B cell (primary cell): ENCODE measurements around the gene RPA1. TPM values are rescaled to one million over a fixed set of nuclear protein-coding genes. Genes with fewer than 3 reads are reported as not detected.

ENCODE experiments used
- ATAC-seq: fragments of 200-7000 bp; cut with Tn5 transposase; one replicate; pipeline ENCODE4 v1.10.0; 2021; ENCODE audit warnings: low read depth, mild to moderate bottlenecking, moderate number of reproducible peaks, moderate library complexity
- CTCF ChIA-PET: fragments of 350-600 bp; sonication (Branson Sonifier 250); formaldehyde crosslinking; loops from one replicate; lab custom pipeline; 2021; ENCODE audit warnings: antibody characterized with exemption, inconsistent platforms; lab: Charles Lee
- POLR2A ChIA-PET: fragments of 350-600 bp; sonication (Branson Sonifier 250); formaldehyde crosslinking; loops from one replicate; lab custom pipeline; 2021; ENCODE audit warnings: antibody characterized with exemption; lab: Charles Lee
- DNase-seq: peaks from one replicate; pipeline ENCODE4 v3.0.0; 2013
- H2AFZ ChIP-seq: 2 replicates; pipeline ENCODE4 v1.6.1; 2012; ENCODE audit warnings: mild to moderate bottlenecking, low read depth, low read length; ENCODE audit not compliant: insufficient read depth, poor library complexity, severe bottlenecking
- H3K27ac ChIP-seq, 2 donors: 1 replicate in 1 of 2; 2 replicates in 1 of 2; pipeline ENCODE4 v1.5.1; 2012 to 2013; ENCODE audit warnings: low read length in 2 of 2, mild to moderate bottlenecking in 2 of 2, moderate library complexity in 1 of 2
- H3K27me3 ChIP-seq, 4 experiments: fragments of 200-600 bp in 1 of 4; sonication (generic) in 1 of 4; replicated peaks in 1 of 4; 1 replicate in 2 of 4; 2 replicates in 2 of 4; pipeline versions ENCODE4 v1.6.1 to v1.7.0; 2013 to 2016; ENCODE audit warnings: low read length in 3 of 4, mild to moderate bottlenecking in 2 of 4, mixed read lengths in 1 of 4, moderate library complexity in 1 of 4; ENCODE audit not compliant: insufficient read depth in 4 of 4, control insufficient read depth in 3 of 4; ENCODE audit errors: control extremely low read depth in 1 of 4
- H3K36me3 ChIP-seq, 2 experiments: replicated peaks in 1 of 2; 1 replicate in 1 of 2; 2 replicates in 1 of 2; pipeline versions ENCODE4 v1.6.1 to v1.7.1; 2013; ENCODE audit warnings: low read length in 1 of 2; ENCODE audit not compliant: insufficient read depth in 2 of 2, control insufficient read depth in 1 of 2; ENCODE audit errors: control extremely low read depth in 1 of 2, extremely low read depth in 1 of 2
- H3K4me1 ChIP-seq, 2 donors: fragments of 200-600 bp in 1 of 2; sonication (generic) in 1 of 2; 1 replicate in 1 of 2; 2 replicates in 1 of 2; pipeline versions ENCODE4 v1.5.1 to v1.6.1; 2013 to 2017; ENCODE audit warnings: low read length in 2 of 2; ENCODE audit not compliant: control insufficient read depth in 2 of 2, insufficient read depth in 2 of 2
- H3K4me2 ChIP-seq: replicated peaks from 2 replicates; pipeline ENCODE3; 2012; ENCODE audit warnings: mild to moderate bottlenecking, low read depth, low read length; ENCODE audit not compliant: poor library complexity, severe bottlenecking
- H3K4me3 ChIP-seq, 5 experiments: fragments of 200-600 bp in 1 of 5; sonication (generic) in 1 of 5; 1 replicate in 3 of 5; 2 replicates in 2 of 5; pipeline versions ENCODE4 v1.5.1 to v1.7.0; 2011 to 2016; ENCODE audit warnings: low read length in 4 of 5, mild to moderate bottlenecking in 4 of 5, low read depth in 2 of 5, control low read depth in 1 of 5, moderate library complexity in 1 of 5; ENCODE audit not compliant: insufficient read depth in 1 of 5; ENCODE audit errors: control extremely low read depth in 1 of 5, extremely low read depth in 1 of 5
- H3K79me2 ChIP-seq: fragments of 200-600 bp; sonication (generic); one replicate; pipeline ENCODE4 v1.6.0; 2016; ENCODE audit warnings: low read length; ENCODE audit not compliant: control insufficient read depth, insufficient read depth
- H3K9ac ChIP-seq: fragments of 200-600 bp; sonication (generic); 2 replicates; pipeline ENCODE4 v1.6.1; 2017; ENCODE audit warnings: mild to moderate bottlenecking, low read length, moderate library complexity
- H3K9me3 ChIP-seq, 3 donors: one replicate each; pipeline versions ENCODE4 v1.6.1 to v1.7.1; 2013; ENCODE audit warnings: low read length in 2 of 3; ENCODE audit not compliant: control insufficient read depth in 2 of 3, insufficient read depth in 1 of 3; ENCODE audit errors: control extremely low read depth in 1 of 3
- H4K20me1 ChIP-seq: 2 replicates; pipeline ENCODE4 v1.6.0; 2012; ENCODE audit warnings: mild to moderate bottlenecking, low read length; ENCODE audit not compliant: insufficient read depth, control insufficient read depth, poor library complexity, severe bottlenecking
- H3K27ac Mint-ChIP-seq: one replicate; pipeline ENCODE4 v1.8.0; 2021; ENCODE audit warnings: mixed read lengths
- H3K27me3 Mint-ChIP-seq: one replicate; pipeline ENCODE4 v1.8.0; 2021; ENCODE audit warnings: mixed read lengths
- H3K4me1 Mint-ChIP-seq: one replicate; pipeline ENCODE4 v1.8.0; 2021; ENCODE audit warnings: mixed read lengths
- H3K4me3 Mint-ChIP-seq: one replicate; pipeline ENCODE4 v1.8.0; 2021; ENCODE audit warnings: mixed read lengths
- H3K9me3 Mint-ChIP-seq: one replicate; pipeline ENCODE4 v1.8.0; 2022; ENCODE audit warnings: mixed read lengths; ENCODE audit not compliant: insufficient read depth
- CTCF ChIP-seq: fragments of 200-600 bp; IDR thresholded peaks from one replicate; pipeline ENCODE4 v1.8.0; 2022; ENCODE audit warnings: antibody characterized with exemption, mild to moderate bottlenecking
- EZH2 ChIP-seq: IDR thresholded peaks from 2 replicates; pipeline ENCODE4 v1.6.1; 2012; ENCODE audit warnings: borderline replicate concordance, low read depth, mild to moderate bottlenecking, moderate library complexity, low read length; ENCODE audit not compliant: insufficient read depth, poor library complexity, severe bottlenecking
- WGBS: methylation state at CpG from one replicate; pipeline ENCODE4 v1.1.5; 2013; ENCODE audit warnings: missing lambda C conversion rate; ENCODE audit not compliant: insufficient coverage; 5-methylcytosine and 5-hydroxymethylcytosine counted together
- intact Hi-C: fragments of 100-400 bp; cut with micrococcal nuclease; formaldehyde crosslinking; loops from one replicate; pipeline ENCODE4 v1.10.0; 2022
- polyA plus RNA-seq: library from polyadenylated mRNA; depleted of rRNA; stranded (reverse); fragments of >200 nt; gene quantifications from 2 replicates; pipeline ENCODE4 v1.2.3, GENCODE V29; 2012
- total RNA-seq, 2 donors: library from RNA; stranded (reverse); fragments of 120-200 nt in 1 of 2; gene quantifications; 1 replicate in 1 of 2; 2 replicates in 1 of 2; pipeline versions ENCODE4 v1.2.3 to v1.2.4, GENCODE V29; 2013 to 2022

The RPA1 gene
- total and polyA plus RNA-seq, 2 donors (not counting 1 experiment from before 2014, with no cell fraction given) = 27.0 to 94.5 TPM

GRCh38 chr17:1783834-1784611 is 45.8 kb upstream of the RPA1 start:
- intact Hi-C loops = loop anchor here (1.0 to 2.0 kb wide), 5 partner anchors 19 to 115 kb away; partner anchors contain the start of genes PRPF8 and SMYD4

More at GRCh38 chr17:1783834-1784611, 45.8 kb upstream of the RPA1 start:
- H3K27ac ChIP-seq = peak overlapping the region; percentile 92 to 97
- H3K4me3 Mint-ChIP-seq = peak overlapping the region; percentile 80
- no peaks in the 10 kb centered on the region for H3K9me3 ChIP-seq
- H3K4me3 ChIP-seq = peak overlapping the region in 2 of 5 experiments; percentile 15 to 22
- H3K9ac ChIP-seq = peak overlapping the region; percentile 16
- peak overlapping the region; percentile 98 for H3K27ac Mint-ChIP-seq
- DNase-seq (peak; percentile 83), ATAC-seq (peak; percentile 87)
- no peaks in the 10 kb centered on the region for H3K9me3 Mint-ChIP-seq
- peak overlapping the region; percentile 68 for H3K4me2 ChIP-seq
- H2AFZ ChIP-seq = peak overlapping the region; percentile 33
- WGBS = 48% methylated on average over 12 of the region's 16 CpGs
- TF ChIP-seq EZH2 (no peak), CTCF (peak; percentile 73)
- H3K79me2 ChIP-seq = no peaks in the 10 kb centered on the region
- no peaks in the 10 kb centered on the region for H3K27me3 Mint-ChIP-seq
- H3K36me3 ChIP-seq = peaks cover 7 to 38% of the 10 kb centered on the region in 2 experiments
- H3K27me3 ChIP-seq = no peaks in the 10 kb centered on the region
- ChIA-PET POLR2A (interaction anchor here (0.5 to 3.8 kb wide), 10 partner anchors 13 to 524 kb away, joined by 3 to 59 read pairs (median 10); partner anchors contain the start of genes SERPINF1, SLC43A2 and WDR81), CTCF (interaction anchor here (0.5 to 8.3 kb wide), 31 partner anchors 9 to 217 kb away, joined by 3 to 397 read pairs (median 7); partner anchors contain the start of genes PRPF8, RILP, SERPINF1 and WDR81)
- H3K4me1 ChIP-seq = peaks cover 27 to 30% of the 10 kb centered on the region in 2 donors
- H4K20me1 ChIP-seq = no peaks in the 10 kb centered on the region
- peaks cover 28% of the 10 kb centered on the region for H3K4me1 Mint-ChIP-seq
